WERI-Rb-1 (cell line): ENCODE results near the gene MCF2L2.

ENCODE experiments used
- DNase-seq: peaks from one replicate; pipeline ENCODE4 v3.0.0-alpha.2; 2020
- H3K27ac ChIP-seq: fragments of 250-450 bp; sonication (Bioruptor Pico); 2 replicates; pipeline ENCODE4 v1.5.1; 2020; ENCODE audit warnings: mild to moderate bottlenecking, moderate library complexity
- H3K27me3 ChIP-seq: fragments of 250-450 bp; sonication (Bioruptor Pico); 2 replicates; pipeline ENCODE4 v1.5.1; 2021; ENCODE audit warnings: mild to moderate bottlenecking, low read depth, moderate library complexity; ENCODE audit not compliant: insufficient read depth, severe bottlenecking
- H3K36me3 ChIP-seq: fragments of 250-450 bp; sonication (Bioruptor Pico); 2 replicates; pipeline ENCODE4 v1.5.1; 2020; ENCODE audit warnings: mild to moderate bottlenecking, moderate library complexity
- H3K4me3 ChIP-seq: 2 replicates; pipeline ENCODE4 v1.5.1; 2011; ENCODE audit warnings: low read depth, mild to moderate bottlenecking, control low read depth, low read length
- H3K9me3 ChIP-seq: fragments of 250-450 bp; sonication (Bioruptor Pico); 2 replicates; pipeline ENCODE4 v1.5.1; 2021; ENCODE audit warnings: mild to moderate bottlenecking, moderate library complexity; ENCODE audit not compliant: severe bottlenecking
- TF ChIP-seq, protein P1 (sequence below): IDR thresholded peaks from 2 replicates; pipeline ENCODE4 v1.5.1; 2011; ENCODE audit warnings: low read depth, mild to moderate bottlenecking, control low read depth, inconsistent platforms, low read length

MCF2L2 gene

DNA sequence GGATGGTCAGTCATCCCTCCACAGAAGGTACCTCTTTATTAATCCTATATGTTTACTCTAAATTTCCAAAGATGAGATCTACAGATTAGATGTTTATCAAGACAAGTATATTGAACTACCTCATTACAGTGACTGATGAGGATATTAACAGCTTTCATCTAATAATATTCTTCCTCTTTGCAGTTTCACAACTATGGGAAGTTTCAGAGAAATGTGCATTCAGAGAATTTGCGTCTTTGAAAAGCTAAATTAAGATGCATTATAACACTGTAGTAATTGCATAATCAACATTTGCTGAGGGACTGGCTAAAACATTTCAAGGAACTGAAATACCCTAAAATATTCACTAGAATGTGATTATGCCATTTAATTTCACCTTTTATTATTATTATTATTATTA, 46.7 kb downstream of the MCF2L2 start:
- Histone ChIP-seq H3K27me3 (no peaks in the 10 kb centered on the region), H3K27ac (no peak overlapping the region), H3K9me3 (no peaks in the 10 kb centered on the region), H3K36me3 (no peaks in the 10 kb centered on the region), H3K4me3 (no peak overlapping the region)
- TF ChIP-seq, protein P1, sequence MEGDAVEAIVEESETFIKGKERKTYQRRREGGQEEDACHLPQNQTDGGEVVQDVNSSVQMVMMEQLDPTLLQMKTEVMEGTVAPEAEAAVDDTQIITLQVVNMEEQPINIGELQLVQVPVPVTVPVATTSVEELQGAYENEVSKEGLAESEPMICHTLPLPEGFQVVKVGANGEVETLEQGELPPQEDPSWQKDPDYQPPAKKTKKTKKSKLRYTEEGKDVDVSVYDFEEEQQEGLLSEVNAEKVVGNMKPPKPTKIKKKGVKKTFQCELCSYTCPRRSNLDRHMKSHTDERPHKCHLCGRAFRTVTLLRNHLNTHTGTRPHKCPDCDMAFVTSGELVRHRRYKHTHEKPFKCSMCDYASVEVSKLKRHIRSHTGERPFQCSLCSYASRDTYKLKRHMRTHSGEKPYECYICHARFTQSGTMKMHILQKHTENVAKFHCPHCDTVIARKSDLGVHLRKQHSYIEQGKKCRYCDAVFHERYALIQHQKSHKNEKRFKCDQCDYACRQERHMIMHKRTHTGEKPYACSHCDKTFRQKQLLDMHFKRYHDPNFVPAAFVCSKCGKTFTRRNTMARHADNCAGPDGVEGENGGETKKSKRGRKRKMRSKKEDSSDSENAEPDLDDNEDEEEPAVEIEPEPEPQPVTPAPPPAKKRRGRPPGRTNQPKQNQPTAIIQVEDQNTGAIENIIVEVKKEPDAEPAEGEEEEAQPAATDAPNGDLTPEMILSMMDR, result no peak
- no peak for DNase-seq

DNA sequence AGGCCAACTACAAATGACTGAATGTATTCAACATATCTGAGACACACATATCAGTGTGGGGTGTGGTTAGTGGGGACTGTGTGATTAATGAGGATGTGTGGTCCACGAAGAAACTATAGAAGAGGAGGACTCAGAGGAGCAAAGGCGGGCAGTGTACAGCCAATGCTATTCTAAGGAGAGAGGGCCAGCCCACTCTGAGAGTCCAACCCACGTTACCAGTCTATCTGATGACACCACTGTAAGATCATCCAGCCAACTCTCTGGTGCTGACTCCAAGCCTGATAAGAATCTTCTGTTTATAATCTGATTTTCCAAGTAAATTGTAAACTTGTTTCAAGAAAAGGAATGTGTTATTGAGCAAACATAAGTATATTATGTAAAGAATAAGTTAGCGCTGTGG, 47.2 kb downstream of the MCF2L2 start:
- Histone ChIP-seq H3K4me3 (no peak overlapping the region), H3K36me3 (no peaks in the 10 kb centered on the region), H3K27ac (no peak overlapping the region), H3K27me3 (no peaks in the 10 kb centered on the region), H3K9me3 (no peaks in the 10 kb centered on the region)
- TF ChIP-seq, protein P1, result no peak
- DNase-seq, result no peak

DNA sequence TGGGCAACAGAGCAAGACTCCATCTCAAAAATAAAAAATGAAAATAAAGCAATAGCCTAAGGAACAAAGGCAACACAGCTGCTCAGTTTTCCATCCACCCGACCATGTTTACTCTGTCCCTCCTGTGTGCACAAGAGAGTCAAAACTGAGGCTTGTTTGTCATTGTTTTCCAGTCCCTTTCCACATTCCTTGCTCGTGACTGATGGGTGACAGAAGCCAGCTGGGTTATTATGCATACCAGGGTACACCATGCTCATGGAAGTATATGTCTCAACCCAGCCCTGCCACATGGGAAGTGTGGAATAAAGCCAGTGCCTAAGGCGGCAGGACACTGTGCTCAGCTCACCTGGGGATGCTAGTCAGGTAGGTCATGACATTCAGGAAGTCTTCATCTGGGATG, 49.5 kb downstream of the MCF2L2 start:
- Histone ChIP-seq H3K4me3 (no peak overlapping the region), H3K27ac (no peak overlapping the region), H3K36me3 (no peaks in the 10 kb centered on the region), H3K9me3 (no peaks in the 10 kb centered on the region), H3K27me3 (no peaks in the 10 kb centered on the region)
- DNase-seq, result no peak
- TF ChIP-seq, protein P1, result no peak

DNA sequence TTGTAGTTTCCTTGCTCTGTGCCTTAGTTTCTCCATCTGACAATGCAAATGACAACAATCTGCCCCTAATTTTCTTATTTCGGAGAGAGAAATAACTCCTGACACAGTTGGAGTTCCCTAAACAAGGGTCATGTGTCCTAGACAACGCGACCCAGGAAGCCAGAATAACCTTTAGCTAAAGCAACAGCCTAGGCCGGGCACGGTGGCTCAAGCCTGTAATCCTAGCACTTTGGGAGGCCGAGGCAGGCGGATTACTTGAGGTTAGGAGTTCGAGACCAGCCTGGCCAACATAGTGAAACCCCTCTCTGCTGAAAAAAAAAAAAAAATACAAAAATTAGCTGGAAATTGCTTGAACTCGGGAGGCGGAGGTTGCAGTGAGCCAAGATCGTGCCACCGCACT, 49.9 kb downstream of the MCF2L2 start:
- Histone ChIP-seq H3K27me3 (no peaks in the 10 kb centered on the region), H3K36me3 (no peaks in the 10 kb centered on the region), H3K9me3 (no peaks in the 10 kb centered on the region), H3K4me3 (no peak overlapping the region), H3K27ac (no peak overlapping the region)
- TF ChIP-seq, protein P1, result no peak
- DNase-seq, result no peak

DNA sequence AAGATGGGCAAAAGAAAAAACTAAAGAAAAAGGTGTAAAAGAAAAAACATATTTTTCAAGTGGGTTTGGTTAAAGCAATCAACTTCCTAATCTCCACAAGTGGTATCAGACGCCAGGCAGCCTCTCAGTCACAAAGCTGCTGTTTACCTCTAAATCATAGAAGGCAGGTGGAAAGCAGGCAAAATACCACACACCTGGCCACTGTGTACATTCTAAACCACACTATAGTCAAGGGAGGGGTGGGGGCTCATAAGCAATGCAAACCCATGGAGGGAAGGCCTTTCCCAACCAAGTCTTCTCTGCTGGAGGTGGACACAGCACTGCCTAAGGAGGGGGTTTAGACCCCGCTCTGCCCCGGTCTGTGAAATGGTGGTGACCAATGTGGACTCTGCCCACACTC, 50.4 kb downstream of the MCF2L2 start:
- no peak for DNase-seq
- H3K27ac ChIP-seq, result no peak overlapping the region
- H3K9me3 ChIP-seq, result no peaks in the 10 kb centered on the region
- H3K27me3 ChIP-seq, result no peaks in the 10 kb centered on the region
- H3K36me3 ChIP-seq, result no peaks in the 10 kb centered on the region
- TF ChIP-seq, protein P1, result no peak
- no peak overlapping the region for H3K4me3 ChIP-seq

DNA sequence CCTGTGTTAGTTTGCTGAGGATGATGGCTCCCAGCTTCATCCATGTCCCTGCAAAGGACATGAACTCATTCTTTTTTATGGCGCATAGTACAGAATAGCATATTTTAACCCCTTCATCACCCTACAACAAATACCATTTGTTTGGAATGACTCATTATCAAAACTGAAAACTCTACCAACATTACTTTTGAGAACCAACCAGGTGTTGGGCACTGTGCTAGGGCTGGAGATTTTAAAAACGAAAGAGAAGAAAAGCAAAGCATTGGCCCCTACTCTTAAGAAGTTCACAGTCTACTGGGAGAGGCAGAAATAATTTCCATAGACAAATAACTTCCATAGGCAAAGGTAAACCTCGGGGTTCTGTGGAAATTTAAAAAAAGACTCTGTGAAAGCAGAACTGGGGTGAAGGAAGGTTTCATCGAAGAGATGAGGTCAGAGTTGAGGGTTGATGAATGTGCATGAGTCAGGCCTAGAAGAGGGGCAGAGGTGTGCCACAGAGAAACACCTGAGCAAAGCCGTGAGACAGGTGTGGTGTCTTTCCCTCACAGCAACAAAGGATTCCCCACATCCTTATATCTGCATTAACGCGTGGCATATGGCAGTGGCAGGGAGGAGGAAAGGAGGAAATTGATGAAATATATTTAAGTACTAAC, 51.0 kb downstream of the MCF2L2 start:
- Histone ChIP-seq H3K27me3 (no peaks in the 10 kb centered on the region), H3K9me3 (no peaks in the 10 kb centered on the region), H3K4me3 (no peak overlapping the region), H3K27ac (no peak overlapping the region), H3K36me3 (no peaks in the 10 kb centered on the region)
- TF ChIP-seq, protein P1, result no peak
- no peak for DNase-seq
